Progenitor cell of endocrine pancreas (in vitro differentiated cells): ENCODE data around the gene USP48. TPM values are rescaled to one million over a fixed set of nuclear protein-coding genes. Genes with fewer than 3 reads are reported as not detected.

Experiments used
- DNase-seq: peaks from one replicate; pipeline ENCODE4 v3.0.0; 2021; ENCODE audit warnings: low spot score; ENCODE audit not compliant: unreplicated experiment
- H3K27ac Mint-ChIP-seq: 2 replicates; pipeline ENCODE4 v1.8.0; 2021; ENCODE audit warnings: mild to moderate bottlenecking, moderate library complexity, mixed read lengths
- H3K27me3 Mint-ChIP-seq: 2 replicates; pipeline ENCODE4 v1.8.0; 2021; ENCODE audit warnings: mixed read lengths
- H3K36me3 Mint-ChIP-seq: 2 replicates; pipeline ENCODE4 v1.8.0; 2022; ENCODE audit warnings: mixed read lengths; ENCODE audit not compliant: insufficient read depth
- H3K4me1 Mint-ChIP-seq: 2 replicates; pipeline ENCODE4 v1.8.0; 2021; ENCODE audit warnings: low read depth, mixed read lengths
- H3K4me3 Mint-ChIP-seq: 2 replicates; pipeline ENCODE4 v1.8.0; 2021; ENCODE audit warnings: low read depth, mild to moderate bottlenecking, moderate library complexity, mixed read lengths
- H3K9me3 Mint-ChIP-seq: 2 replicates; pipeline ENCODE4 v1.8.0; 2021; ENCODE audit warnings: low read depth, mixed read lengths
- CTCF ChIP-seq: fragments of 200-600 bp; sonication (generic); IDR thresholded peaks from one replicate; pipeline ENCODE4 v1.5.0; 2021; ENCODE audit warnings: antibody characterized with exemption, mild to moderate bottlenecking; ENCODE audit not compliant: unreplicated experiment
- total RNA-seq: library from RNA; stranded (reverse); gene quantifications from 2 replicates; pipeline ENCODE4 v1.2.1, GENCODE V29; 2021

Gene USP48
- total RNA-seq, 1 donor from 2014 or later, result 77.3 TPM

GRCh38 chr1:21638531-21639341 is 144.2 kb downstream of the USP48 start:
- Mint-ChIP-seq H3K4me1 (peaks cover 2% of the 10 kb centered on the region), H3K27me3 (peaks cover 31% of the 10 kb centered on the region), H3K36me3 (no peaks in the 10 kb centered on the region), H3K27ac (no peak overlapping the region), H3K9me3 (no peaks in the 10 kb centered on the region), H3K4me3 (no peak overlapping the region)
- TF ChIP-seq CTCF, result no peak
- DNase-seq, result no peak

GRCh38 chr1:21637514-21637913 is 145.4 kb downstream of the USP48 start:
- Mint-ChIP-seq H3K9me3 (no peaks in the 10 kb centered on the region), H3K4me1 (peaks cover 2% of the 10 kb centered on the region), H3K36me3 (no peaks in the 10 kb centered on the region), H3K27me3 (peaks cover 27% of the 10 kb centered on the region), H3K27ac (no peak overlapping the region), H3K4me3 (no peak overlapping the region)
- no peak for DNase-seq
- no peak for TF ChIP-seq CTCF

GRCh38 chr1:21636029-21636428 is 146.9 kb downstream of the USP48 start:
- H3K27ac Mint-ChIP-seq, result no peak overlapping the region
- H3K4me1 Mint-ChIP-seq, result peaks cover 4% of the 10 kb centered on the region
- H3K27me3 Mint-ChIP-seq, result peaks cover 25% of the 10 kb centered on the region
- no peaks in the 10 kb centered on the region for H3K36me3 Mint-ChIP-seq
- no peak for TF ChIP-seq CTCF
- no peak overlapping the region for H3K4me3 Mint-ChIP-seq
- DNase-seq, result no peak
- H3K9me3 Mint-ChIP-seq, result no peaks in the 10 kb centered on the region

- H3K9me3 Mint-ChIP-seq, result no peaks in the 10 kb centered on the region
- no peak overlapping the region for H3K4me3 Mint-ChIP-seq
- peaks cover 22% of the 10 kb centered on the region for H3K27me3 Mint-ChIP-seq
- H3K4me1 Mint-ChIP-seq, result peaks cover 2% of the 10 kb centered on the region
- H3K36me3 Mint-ChIP-seq, result no peaks in the 10 kb centered on the region
- H3K27ac Mint-ChIP-seq, result no peak overlapping the region
- no peak for TF ChIP-seq CTCF
- DNase-seq, result no peak
Measured at GRCh38 chr1:21634806-21635535, 148.0 kb downstream of the USP48 start.

- no peak for TF ChIP-seq CTCF
- Mint-ChIP-seq H3K4me3 (no peak overlapping the region), H3K9me3 (no peaks in the 10 kb centered on the region), H3K36me3 (no peaks in the 10 kb centered on the region), H3K4me1 (peaks cover 2% of the 10 kb centered on the region), H3K27me3 (peaks cover 18% of the 10 kb centered on the region), H3K27ac (no peak overlapping the region)
- no peak for DNase-seq
Measured at GRCh38 chr1:21633992-21634805, 148.8 kb downstream of the USP48 start.
